H9 (cell line): ENCODE measurements around the gene SYNGR1. TPM values are rescaled to one million over a fixed set of nuclear protein-coding genes. Genes with fewer than 3 reads are reported as not detected.

Experiments used
- DNase-seq: peaks from one replicate; pipeline ENCODE4 v3.0.0-alpha.2; 2017
- H2AFZ ChIP-seq: one replicate; pipeline ENCODE4 v1.6.1; 2013; ENCODE audit warnings: mild to moderate bottlenecking, low read length, control low read depth, moderate library complexity
- H2AK5ac ChIP-seq: 2 replicates; pipeline ENCODE4 v1.6.1; 2013; ENCODE audit warnings: low read length, control low read depth, mixed read lengths; ENCODE audit not compliant: insufficient read length
- H2BK120ac ChIP-seq: one replicate; pipeline ENCODE4 v1.6.1; 2013; ENCODE audit warnings: low read depth, mild to moderate bottlenecking, low read length, control low read depth, inconsistent platforms; ENCODE audit not compliant: poor library complexity, severe bottlenecking
- H2BK12ac ChIP-seq: 2 replicates; pipeline ENCODE4 v1.6.1; 2013; ENCODE audit warnings: low read length, control low read depth, mixed read lengths, low read depth; ENCODE audit not compliant: insufficient read length
- H2BK15ac ChIP-seq: 2 replicates; pipeline ENCODE4 v1.6.1; 2013; ENCODE audit warnings: low read depth, low read length, control low read depth
- H2BK20ac ChIP-seq: one replicate; pipeline ENCODE4 v1.6.1; 2013; ENCODE audit warnings: low read depth, mild to moderate bottlenecking, low read length, control low read depth, inconsistent platforms; ENCODE audit not compliant: poor library complexity, severe bottlenecking
- H2BK5ac ChIP-seq: 2 replicates; pipeline ENCODE4 v1.6.1; 2013; ENCODE audit warnings: low read length, control low read depth, mixed read lengths; ENCODE audit not compliant: insufficient read length
- H3K14ac ChIP-seq: 2 replicates; pipeline ENCODE4 v1.6.1; 2013; ENCODE audit warnings: low read length, control low read depth; ENCODE audit not compliant: insufficient read depth
- H3K18ac ChIP-seq: 2 replicates; pipeline ENCODE4 v1.6.1; 2013; ENCODE audit warnings: low read depth, mild to moderate bottlenecking, mixed read lengths, low read length, control low read depth; ENCODE audit not compliant: insufficient read length
- H3K23ac ChIP-seq: 2 replicates; pipeline ENCODE4 v1.6.1; 2013; ENCODE audit warnings: low read length, control low read depth, mixed read lengths, low read depth; ENCODE audit not compliant: insufficient read length
- H3K23me2 ChIP-seq: 2 replicates; pipeline ENCODE4 v1.6.1; 2013; ENCODE audit warnings: low read depth, mild to moderate bottlenecking, mixed read lengths, low read length, control low read depth; ENCODE audit not compliant: insufficient read length, poor library complexity, severe bottlenecking
- H3K27ac ChIP-seq: 2 replicates; pipeline ENCODE4 v1.5.1; 2013; ENCODE audit warnings: low read length, control low read depth, mixed read lengths, low read depth; ENCODE audit not compliant: insufficient read length
- H3K27me3 ChIP-seq: 2 replicates; pipeline ENCODE4 v1.6.1; 2013; ENCODE audit warnings: low read length, control low read depth, inconsistent platforms; ENCODE audit not compliant: insufficient read depth
- H3K4ac ChIP-seq: 2 replicates; pipeline ENCODE4 v1.6.1; 2013; ENCODE audit warnings: low read depth, mild to moderate bottlenecking, control low read depth, inconsistent platforms, low read length, moderate library complexity
- H3K4me1 ChIP-seq: 2 replicates; pipeline ENCODE4 v1.6.1; 2013; ENCODE audit warnings: low read length, control low read depth, inconsistent platforms; ENCODE audit not compliant: insufficient read depth
- H3K4me2 ChIP-seq: 2 replicates; pipeline ENCODE4 v1.6.1; 2013; ENCODE audit warnings: low read length, control low read depth, mixed read lengths; ENCODE audit not compliant: insufficient read length, insufficient read depth
- H3K56ac ChIP-seq: 2 replicates; pipeline ENCODE4 v1.6.1; 2013; ENCODE audit warnings: low read depth, mild to moderate bottlenecking, mixed read lengths, low read length, control low read depth; ENCODE audit not compliant: insufficient read length
- H3K79me1 ChIP-seq: 2 replicates; pipeline ENCODE4 v1.6.1; 2013; ENCODE audit warnings: low read depth, mild to moderate bottlenecking, moderate library complexity, low read length, control low read depth, inconsistent platforms; ENCODE audit not compliant: insufficient read depth, poor library complexity, severe bottlenecking
- H3K79me2 ChIP-seq: 2 replicates; pipeline ENCODE4 v1.6.1; 2013; ENCODE audit warnings: low read length, control low read depth, inconsistent platforms; ENCODE audit not compliant: insufficient read depth
- H3K9ac ChIP-seq: 2 replicates; pipeline ENCODE4 v1.6.1; 2013; ENCODE audit warnings: low read length, control low read depth, mixed read lengths; ENCODE audit not compliant: insufficient read length; ENCODE audit errors: extremely low read depth
- H3K9me3 ChIP-seq: one replicate; pipeline ENCODE4 v1.6.1; 2013; ENCODE audit warnings: low read depth, low read length, inconsistent platforms; ENCODE audit not compliant: control insufficient read depth
- H3T11ph ChIP-seq: one replicate; pipeline ENCODE4 v1.6.1; 2013; ENCODE audit warnings: mild to moderate bottlenecking, low read length, control low read depth, inconsistent platforms
- H4K20me1 ChIP-seq: one replicate; pipeline ENCODE4 v1.6.1; 2013; ENCODE audit not compliant: control insufficient read depth, insufficient read length, insufficient read depth
- H4K5ac ChIP-seq: 2 replicates; pipeline ENCODE4 v1.6.1; 2013; ENCODE audit warnings: low read depth, mild to moderate bottlenecking, mixed read lengths, low read length, control low read depth; ENCODE audit not compliant: insufficient read length
- H4K8ac ChIP-seq: replicated peaks from 2 replicates; pipeline ENCODE4 v1.6.1; 2013; ENCODE audit warnings: low read length, control low read depth, mixed read lengths, low read depth; ENCODE audit not compliant: insufficient read length
- H4K91ac ChIP-seq: 2 replicates; pipeline ENCODE4 v1.6.1; 2013; ENCODE audit warnings: low read depth, mild to moderate bottlenecking, moderate library complexity, mixed read lengths, low read length, control low read depth; ENCODE audit not compliant: insufficient read length
- H3K27ac Mint-ChIP-seq, 3 experiments: 2 replicates in 2 of 3; 3 replicates in 1 of 3; pipeline ENCODE4 v1.8.0; 2020 to 2021; ENCODE audit warnings: mixed read lengths in 3 of 3, mild to moderate bottlenecking in 1 of 3, moderate library complexity in 1 of 3
- H3K27me3 Mint-ChIP-seq: 2 replicates; pipeline ENCODE4 v1.8.0; 2021; ENCODE audit warnings: low read depth, mild to moderate bottlenecking, moderate library complexity, mixed read lengths
- H3K36me3 Mint-ChIP-seq, 3 experiments: 2 replicates in 2 of 3; 3 replicates in 1 of 3; pipeline ENCODE4 v1.8.0; 2020 to 2021; ENCODE audit warnings: low read depth in 3 of 3, mixed read lengths in 3 of 3; ENCODE audit not compliant: insufficient read depth in 1 of 3
- H3K4me1 Mint-ChIP-seq, 2 experiments: 2 replicates each; pipeline ENCODE4 v1.8.0; 2020; ENCODE audit warnings: mixed read lengths in 2 of 2
- H3K4me3 Mint-ChIP-seq, 2 experiments: 2 replicates in 1 of 2; 3 replicates in 1 of 2; pipeline ENCODE4 v1.8.0; 2020 to 2021; ENCODE audit warnings: mild to moderate bottlenecking in 2 of 2, mixed read lengths in 2 of 2, moderate library complexity in 1 of 2
- H3K9me3 Mint-ChIP-seq, 2 experiments: 2 replicates in 1 of 2; 3 replicates in 1 of 2; pipeline ENCODE4 v1.8.0; 2020; ENCODE audit warnings: mild to moderate bottlenecking in 2 of 2, mixed read lengths in 2 of 2, moderate library complexity in 1 of 2
- CTCF ChIP-seq: fragments of 200-600 bp; sonication (generic); conservative IDR thresholded peaks from 3 replicates; pipeline ENCODE4 v1.8.0; 2021; ENCODE audit warnings: antibody characterized with exemption, mild to moderate bottlenecking
- whole genome bisulfite sequencing: extraction: QIAGEN DNeasy Blood & Tissue Kit; methylation state at CpG from one replicate; pipeline ENCODE4 v1.1.7; 2013; ENCODE audit warnings: missing lambda C conversion rate, low lambda C conversion rate, mixed read lengths; ENCODE audit not compliant: insufficient read length; ENCODE audit errors: extremely low coverage; 5-methylcytosine and 5-hydroxymethylcytosine counted together
- total RNA-seq: library from RNA; stranded (reverse); gene quantifications from 2 replicates; pipeline ENCODE4 v1.2.1, GENCODE V29; 2021

SYNGR1 gene
- total RNA-seq, 1 experiment from 2014 or later = 13.2 TPM

- H3K23me2 ChIP-seq = no peaks in the 10 kb centered on the region
- H3K27ac ChIP-seq = no peak overlapping the region
- H4K8ac ChIP-seq = no peak overlapping the region
- no peaks in the 10 kb centered on the region for H4K20me1 ChIP-seq
- H3K23ac ChIP-seq = no peak overlapping the region
- H3K4me3 Mint-ChIP-seq = no peak overlapping the region
- H2BK15ac ChIP-seq = no peak overlapping the region
- peaks cover under 1 to 14% of the 10 kb centered on the region in 2 experiments; a peak in 3 of 4 replicates for H3K4me1 Mint-ChIP-seq
- no peaks in the 10 kb centered on the region for H3K79me1 ChIP-seq
- H3K4me1 ChIP-seq = no peaks in the 10 kb centered on the region
- no peak for DNase-seq
- no peak overlapping the region for H3T11ph ChIP-seq
- no peak overlapping the region for H3K27ac Mint-ChIP-seq
- no peak overlapping the region for H4K5ac ChIP-seq
- H3K56ac ChIP-seq = no peak overlapping the region
- H3K36me3 Mint-ChIP-seq = peaks cover 0 to 9% (median 0%) of the 10 kb centered on the region in 3 experiments; a peak in 2 of 7 replicates
- no peak overlapping the region for H2AK5ac ChIP-seq
- H3K18ac ChIP-seq = no peak overlapping the region
- no peaks in the 10 kb centered on the region for H3K27me3 ChIP-seq
- H2BK12ac ChIP-seq = no peak overlapping the region
- H3K4ac ChIP-seq = no peak overlapping the region
- WGBS = no CpG with 5 or more reads among the region's 24 CpGs
- no peak overlapping the region for H2BK120ac ChIP-seq
- peaks cover 2% of the 10 kb centered on the region for H3K27me3 Mint-ChIP-seq
- H3K9ac ChIP-seq = no peak overlapping the region
- H2BK20ac ChIP-seq = no peak overlapping the region
- no peak overlapping the region for H2AFZ ChIP-seq
- 0 out of 3 replicates have a peak, but pooled peaks have one; percentile 11 for TF ChIP-seq CTCF
- no peak overlapping the region for H4K91ac ChIP-seq
- no peaks in the 10 kb centered on the region for H3K9me3 ChIP-seq
- H3K14ac ChIP-seq = no peak overlapping the region; the same call in 1 of the 2 replicates
- no peak overlapping the region for H2BK5ac ChIP-seq
- H3K79me2 ChIP-seq = no peaks in the 10 kb centered on the region
- H3K9me3 Mint-ChIP-seq = peaks cover 2 to 6% of the 10 kb centered on the region in 2 experiments; a peak in 4 of 5 replicates
- no peak overlapping the region for H3K4me2 ChIP-seq
Observed at GRCh38 chr22:39374191-39374590, 24.4 kb downstream of the SYNGR1 start.
